Body of pancreas (tissue), 4 donors: ENCODE measurements around the gene NABP1.

Experiments used
- POLR2A ChIP-seq, 3 donors: fragments of 450-650 bp; IDR thresholded peaks; one replicate each; pipeline ENCODE4 v1.6.1; 2016; ENCODE audit warnings: antibody characterized with exemption in 3 of 3, mild to moderate bottlenecking in 2 of 3
- TF ChIP-seq, protein P1 (sequence below), 7 experiments: fragments of 450-650 bp in 4 of 7; fragments of 200-600 bp in 3 of 7; sonication (generic) in 3 of 7; IDR thresholded peaks; one replicate each; pipeline ENCODE4 v1.5.1; 2016 to 2019; ENCODE audit warnings: antibody characterized with exemption in 7 of 7

DNA sequence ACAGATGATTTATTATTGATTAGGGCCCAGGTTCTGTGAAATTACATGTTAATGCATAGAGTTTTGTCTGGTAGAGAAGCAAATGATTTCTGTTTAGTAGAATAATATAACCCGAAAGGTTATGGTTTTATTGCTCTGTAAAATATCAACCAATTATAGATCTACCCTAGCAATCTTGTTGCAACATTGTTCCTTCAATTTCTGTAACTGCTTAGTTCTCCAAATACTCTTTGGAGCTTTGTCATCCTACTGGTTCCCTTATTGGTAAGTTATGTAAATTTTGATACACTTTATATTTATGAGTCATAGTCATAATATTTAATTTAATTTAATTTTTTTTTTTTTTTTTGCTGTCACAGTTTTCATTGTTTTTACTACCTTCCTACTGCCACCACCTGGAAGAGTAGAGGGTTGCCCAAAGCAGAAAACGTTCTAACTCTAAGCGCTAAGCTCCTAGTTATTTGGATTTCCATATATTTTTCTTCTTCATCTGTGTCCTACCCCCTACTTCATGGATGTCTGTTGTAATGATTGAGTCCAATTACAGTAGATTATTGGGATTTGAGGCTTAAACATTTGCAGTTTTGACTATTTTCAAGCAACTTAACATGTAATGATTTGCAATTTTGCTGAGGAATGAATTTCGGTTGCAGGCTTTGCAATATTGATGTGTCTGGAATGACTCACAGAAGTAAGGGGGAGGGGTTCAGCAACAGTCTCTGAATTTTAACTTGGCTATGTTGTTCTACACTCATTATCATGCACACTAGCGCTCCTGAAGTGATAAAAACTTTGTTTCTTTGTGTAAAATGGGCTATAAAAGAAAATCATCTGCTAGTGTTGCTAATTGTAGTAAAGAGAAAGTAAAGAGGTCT lies 51.1 kb downstream of the NABP1 start:
- TF ChIP-seq, protein P1, sequence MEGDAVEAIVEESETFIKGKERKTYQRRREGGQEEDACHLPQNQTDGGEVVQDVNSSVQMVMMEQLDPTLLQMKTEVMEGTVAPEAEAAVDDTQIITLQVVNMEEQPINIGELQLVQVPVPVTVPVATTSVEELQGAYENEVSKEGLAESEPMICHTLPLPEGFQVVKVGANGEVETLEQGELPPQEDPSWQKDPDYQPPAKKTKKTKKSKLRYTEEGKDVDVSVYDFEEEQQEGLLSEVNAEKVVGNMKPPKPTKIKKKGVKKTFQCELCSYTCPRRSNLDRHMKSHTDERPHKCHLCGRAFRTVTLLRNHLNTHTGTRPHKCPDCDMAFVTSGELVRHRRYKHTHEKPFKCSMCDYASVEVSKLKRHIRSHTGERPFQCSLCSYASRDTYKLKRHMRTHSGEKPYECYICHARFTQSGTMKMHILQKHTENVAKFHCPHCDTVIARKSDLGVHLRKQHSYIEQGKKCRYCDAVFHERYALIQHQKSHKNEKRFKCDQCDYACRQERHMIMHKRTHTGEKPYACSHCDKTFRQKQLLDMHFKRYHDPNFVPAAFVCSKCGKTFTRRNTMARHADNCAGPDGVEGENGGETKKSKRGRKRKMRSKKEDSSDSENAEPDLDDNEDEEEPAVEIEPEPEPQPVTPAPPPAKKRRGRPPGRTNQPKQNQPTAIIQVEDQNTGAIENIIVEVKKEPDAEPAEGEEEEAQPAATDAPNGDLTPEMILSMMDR (IDR thresholded peaks at IDR 0.05): no peak
- no peak for TF ChIP-seq POLR2A (IDR thresholded peaks at IDR 0.05)
